Activated CD4-positive, alpha-beta memory T cell treated with anti-CD3 and anti-CD28 coated beads, Interleukin-2, amount 10 ng/mL, durations not matched to agents 7 days and 5 days (primary cell): ENCODE measurements around the gene IL9. TPM values are rescaled to one million over a fixed set of nuclear protein-coding genes. Genes with fewer than 3 reads are reported as not detected.
"Not testable (repeated sequence)": the region's sequence is repeated elsewhere in the genome, so short reads cannot be mapped to it uniquely, and the experiment has no call there.

Experiments
- CTCF ChIA-PET: fragments of 350-600 bp; sonication (Branson Sonifier 250); formaldehyde crosslinking; loops from one replicate; lab custom pipeline; 2021; ENCODE audit warnings: antibody characterized with exemption, inconsistent platforms; lab: Charles Lee
- POLR2A ChIA-PET: fragments of 350-600 bp; sonication (Branson Sonifier 250); formaldehyde crosslinking; loops from one replicate; lab custom pipeline; 2021; ENCODE audit warnings: antibody characterized with exemption; lab: Charles Lee
- DNase-seq: peaks from one replicate; pipeline ENCODE4 v3.0.0-alpha.2; 2020
- H3K27ac Mint-ChIP-seq: one replicate; pipeline ENCODE4 v1.8.0; 2021; ENCODE audit warnings: mild to moderate bottlenecking, mixed read lengths
- H3K27me3 Mint-ChIP-seq: one replicate; pipeline ENCODE4 v1.8.0; 2021; ENCODE audit warnings: mixed read lengths
- H3K36me3 Mint-ChIP-seq: one replicate; pipeline ENCODE4 v1.8.0; 2021; ENCODE audit warnings: low read depth, mixed read lengths
- H3K4me1 Mint-ChIP-seq: one replicate; pipeline ENCODE4 v1.8.0; 2021; ENCODE audit warnings: mixed read lengths
- H3K4me3 Mint-ChIP-seq: one replicate; pipeline ENCODE4 v1.8.0; 2021; ENCODE audit warnings: mild to moderate bottlenecking, mixed read lengths
- H3K9me3 Mint-ChIP-seq: one replicate; pipeline ENCODE4 v1.8.0; 2021; ENCODE audit warnings: mixed read lengths
- total RNA-seq, 2 experiments: library from RNA; stranded (reverse); gene quantifications; one replicate each; pipeline ENCODE4 v1.2.3, GENCODE V29; 2021

The IL9 gene
- total RNA-seq, 2 experiments from 2014 or later = not detected

DNA sequence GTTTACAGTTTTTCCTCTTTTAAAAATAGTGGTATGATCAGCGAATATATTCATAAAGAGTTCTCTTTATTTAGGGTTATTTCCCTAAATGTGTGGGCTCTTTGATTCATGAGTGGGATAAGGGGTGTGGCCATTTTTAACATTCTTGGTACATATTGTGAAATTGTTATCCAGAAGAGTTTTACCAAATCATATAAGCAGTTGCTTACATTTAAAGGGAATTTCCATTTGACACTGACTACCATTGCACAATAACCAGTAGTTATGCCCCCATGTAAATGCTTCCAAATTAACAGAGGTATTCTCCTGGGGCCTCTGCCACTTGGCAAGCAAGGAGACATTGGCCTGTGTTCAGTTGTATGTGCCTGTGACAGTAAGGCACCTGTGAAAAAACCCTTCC lies 34.0 kb downstream of the IL9 start:
- DNase-seq = no peak
- ChIA-PET CTCF (no interaction called here), POLR2A (no interaction called here)
- no peak overlapping the region for H3K4me3 Mint-ChIP-seq
- no peak overlapping the region for H3K27ac Mint-ChIP-seq
- H3K9me3 Mint-ChIP-seq = no peaks in the 10 kb centered on the region
- H3K4me1 Mint-ChIP-seq = no peaks in the 10 kb centered on the region
- no peaks in the 10 kb centered on the region for H3K36me3 Mint-ChIP-seq
- no peaks in the 10 kb centered on the region for H3K27me3 Mint-ChIP-seq

DNA sequence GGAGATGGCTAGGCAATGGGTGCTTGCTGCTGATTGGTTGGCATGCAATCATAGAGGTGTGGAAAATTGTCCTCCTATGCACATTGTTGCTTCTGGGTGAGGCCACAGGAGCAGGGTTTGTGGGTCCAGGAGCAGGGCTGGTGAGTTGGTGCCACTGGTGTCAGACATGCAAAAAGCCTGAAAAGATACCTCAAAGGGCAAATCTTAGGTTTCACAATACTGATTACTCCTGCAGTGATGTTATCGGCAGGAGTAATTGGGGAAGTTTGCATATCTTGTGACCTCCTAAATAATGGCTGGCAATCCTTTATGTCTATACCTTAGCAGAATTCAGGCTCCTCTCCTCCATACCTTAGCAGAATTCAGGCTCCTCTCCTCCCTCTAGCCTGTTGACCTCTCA lies 36.0 kb downstream of the IL9 start:
- Mint-ChIP-seq H3K4me1 (no peaks in the 10 kb centered on the region), H3K27me3 (peaks cover 5% of the 10 kb centered on the region), H3K27ac (no peak overlapping the region), H3K4me3 (no peak overlapping the region), H3K9me3 (no peaks in the 10 kb centered on the region), H3K36me3 (no peaks in the 10 kb centered on the region)
- ChIA-PET POLR2A (no interaction called here), CTCF (no interaction called here)
- no peak for DNase-seq

GRCh38 chr5:135859186-135859585 lies 36.5 kb downstream of the IL9 start:
- H3K27me3 Mint-ChIP-seq, CTCF ChIA-PET, DNase-seq, POLR2A ChIA-PET, H3K4me3 Mint-ChIP-seq, H3K27ac Mint-ChIP-seq, H3K4me1 Mint-ChIP-seq, H3K9me3 Mint-ChIP-seq, H3K36me3 Mint-ChIP-seq: not testable (repeated sequence)

GRCh38 chr5:135857630-135858311 lies 37.9 kb downstream of the IL9 start:
- H3K9me3 Mint-ChIP-seq = no peaks in the 10 kb centered on the region
- CTCF ChIA-PET = no interaction called here
- peaks cover 6% of the 10 kb centered on the region for H3K27me3 Mint-ChIP-seq
- POLR2A ChIA-PET = no interaction called here
- DNase-seq = no peak
- no peak overlapping the region for H3K4me3 Mint-ChIP-seq
- no peaks in the 10 kb centered on the region for H3K4me1 Mint-ChIP-seq
- no peaks in the 10 kb centered on the region for H3K36me3 Mint-ChIP-seq
- no peak overlapping the region for H3K27ac Mint-ChIP-seq

DNA sequence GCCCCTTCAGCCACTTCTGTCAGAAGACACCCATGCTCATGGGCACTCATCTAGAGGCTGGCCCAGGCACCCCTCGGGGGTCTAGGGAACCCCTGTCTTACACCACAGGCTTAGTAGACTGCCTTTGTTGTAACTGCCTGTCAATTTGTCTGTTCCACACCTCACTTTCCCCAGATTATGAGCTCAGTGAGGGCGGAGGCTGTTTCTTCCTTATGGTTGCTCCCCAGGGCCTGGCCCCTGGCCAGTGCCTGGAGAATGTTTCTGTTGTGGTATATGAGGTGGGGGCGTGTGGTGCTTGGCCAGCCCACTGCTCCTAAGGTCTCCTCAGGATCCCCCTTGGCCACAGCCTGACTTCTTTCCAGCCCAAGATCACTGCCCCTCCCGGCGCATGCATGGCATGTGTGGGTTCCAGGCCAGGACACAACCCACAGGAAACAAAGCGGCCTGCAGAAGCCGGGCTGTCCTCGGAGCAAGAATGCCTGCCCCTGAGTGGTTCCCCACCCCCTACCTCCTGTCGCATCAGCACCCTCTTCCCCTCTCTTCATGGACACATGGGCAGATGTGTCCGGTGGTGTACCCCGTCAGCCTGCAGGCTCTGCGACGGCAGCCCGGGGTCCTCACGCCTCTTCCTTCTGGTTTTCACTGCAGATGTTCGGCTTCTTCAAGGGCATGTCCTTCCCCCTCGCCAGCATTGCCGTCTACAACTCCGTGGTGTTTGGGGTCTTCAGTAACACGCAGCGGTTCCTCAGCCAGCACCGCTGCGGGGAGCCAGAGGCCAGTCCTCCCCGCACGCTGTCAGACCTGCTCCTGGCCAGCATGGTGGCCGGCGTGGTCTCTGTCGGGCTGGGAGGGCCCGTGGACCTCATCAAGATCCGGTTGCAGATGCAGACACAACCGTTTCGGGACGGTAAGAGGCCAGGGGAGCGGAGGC lies 43.5 kb downstream of the IL9 start:
- Mint-ChIP-seq H3K4me3 (no peak overlapping the region), H3K27me3 (peaks cover 6% of the 10 kb centered on the region), H3K36me3 (no peaks in the 10 kb centered on the region), H3K9me3 (no peaks in the 10 kb centered on the region), H3K4me1 (no peaks in the 10 kb centered on the region), H3K27ac (no peak overlapping the region)
- ChIA-PET CTCF (no interaction called here), POLR2A (no interaction called here)
- no peak for DNase-seq

GRCh38 chr5:135851186-135851914 lies 44.3 kb downstream of the IL9 start:
- peaks cover 6% of the 10 kb centered on the region for H3K27me3 Mint-ChIP-seq
- no peaks in the 10 kb centered on the region for H3K4me1 Mint-ChIP-seq
- H3K27ac Mint-ChIP-seq = no peak overlapping the region
- no peaks in the 10 kb centered on the region for H3K9me3 Mint-ChIP-seq
- POLR2A ChIA-PET = no interaction called here
- no peak overlapping the region for H3K4me3 Mint-ChIP-seq
- CTCF ChIA-PET = no interaction called here
- DNase-seq = no peak
- H3K36me3 Mint-ChIP-seq = no peaks in the 10 kb centered on the region

DNA sequence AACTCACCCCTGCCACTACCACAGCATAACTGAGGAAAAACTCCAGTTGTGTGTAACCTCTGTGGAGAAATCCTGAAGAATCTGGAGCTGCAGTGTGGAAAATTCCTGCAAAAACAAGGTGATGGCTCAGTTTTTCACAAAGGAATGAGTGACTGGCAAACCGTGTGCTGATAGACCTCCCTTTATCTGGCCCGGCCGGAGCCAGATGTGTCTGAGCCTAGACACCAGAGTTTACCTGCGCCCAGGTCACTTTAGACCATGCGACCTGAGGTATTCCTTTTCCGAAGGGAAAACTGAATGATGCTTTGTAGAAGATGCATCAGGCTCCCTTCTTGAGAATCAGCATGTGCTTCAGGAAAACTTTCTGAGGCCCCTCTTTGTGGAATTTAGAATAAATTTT lies 45.0 kb downstream of the IL9 start:
- Mint-ChIP-seq H3K4me3 (no peak overlapping the region), H3K4me1 (no peaks in the 10 kb centered on the region), H3K9me3 (no peaks in the 10 kb centered on the region), H3K36me3 (no peaks in the 10 kb centered on the region), H3K27ac (no peak overlapping the region), H3K27me3 (peaks cover 6% of the 10 kb centered on the region)
- DNase-seq = no peak
- ChIA-PET POLR2A (no interaction called here), CTCF (no interaction called here)

DNA sequence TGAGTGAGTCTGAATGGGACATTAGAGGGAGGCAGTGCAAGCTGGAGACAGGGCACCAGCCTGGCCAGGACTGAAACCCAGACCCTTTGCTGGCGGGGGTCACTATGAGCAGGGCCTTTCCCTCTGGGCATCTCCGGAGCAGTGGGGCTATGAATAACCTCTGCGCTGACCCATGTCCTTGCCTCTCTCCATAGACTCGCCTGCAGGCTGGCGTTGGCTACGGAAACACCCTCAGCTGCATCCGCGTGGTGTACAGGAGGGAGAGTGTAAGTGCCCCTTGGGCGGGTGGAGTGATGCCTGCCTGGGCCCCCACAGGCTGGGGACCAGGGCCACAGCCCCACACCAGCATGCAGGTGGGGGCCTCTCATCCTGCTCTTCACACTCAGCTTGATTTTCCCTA lies 45.4 kb downstream of the IL9 start:
- ChIA-PET POLR2A (interaction anchor here (0.6 kb wide), 1 partner anchor 229 kb away, joined by 3 read pairs; no protein-coding TSS in a partner anchor), CTCF (no interaction called here)
- H3K27ac Mint-ChIP-seq = no peak overlapping the region
- no peaks in the 10 kb centered on the region for H3K9me3 Mint-ChIP-seq
- no peak overlapping the region for H3K4me3 Mint-ChIP-seq
- H3K36me3 Mint-ChIP-seq = no peaks in the 10 kb centered on the region
- H3K4me1 Mint-ChIP-seq = no peaks in the 10 kb centered on the region
- DNase-seq = no peak
- peaks cover 6% of the 10 kb centered on the region for H3K27me3 Mint-ChIP-seq

GRCh38 chr5:135847976-135848375 lies 47.7 kb downstream of the IL9 start:
- H3K9me3 Mint-ChIP-seq = no peaks in the 10 kb centered on the region
- no peaks in the 10 kb centered on the region for H3K36me3 Mint-ChIP-seq
- DNase-seq = no peak
- H3K27me3 Mint-ChIP-seq = no peaks in the 10 kb centered on the region
- no peak overlapping the region for H3K4me3 Mint-ChIP-seq
- CTCF ChIA-PET = no interaction called here
- H3K4me1 Mint-ChIP-seq = no peaks in the 10 kb centered on the region
- POLR2A ChIA-PET = no interaction called here
- H3K27ac Mint-ChIP-seq = no peak overlapping the region

GRCh38 chr5:135846311-135846710 lies 49.3 kb downstream of the IL9 start:
- H3K4me3 Mint-ChIP-seq = no peak overlapping the region
- DNase-seq = no peak
- H3K27me3 Mint-ChIP-seq = peaks cover 4% of the 10 kb centered on the region
- H3K36me3 Mint-ChIP-seq = no peaks in the 10 kb centered on the region
- no peak overlapping the region for H3K27ac Mint-ChIP-seq
- no peaks in the 10 kb centered on the region for H3K4me1 Mint-ChIP-seq
- ChIA-PET POLR2A (no interaction called here), CTCF (no interaction called here)
- no peaks in the 10 kb centered on the region for H3K9me3 Mint-ChIP-seq

DNA sequence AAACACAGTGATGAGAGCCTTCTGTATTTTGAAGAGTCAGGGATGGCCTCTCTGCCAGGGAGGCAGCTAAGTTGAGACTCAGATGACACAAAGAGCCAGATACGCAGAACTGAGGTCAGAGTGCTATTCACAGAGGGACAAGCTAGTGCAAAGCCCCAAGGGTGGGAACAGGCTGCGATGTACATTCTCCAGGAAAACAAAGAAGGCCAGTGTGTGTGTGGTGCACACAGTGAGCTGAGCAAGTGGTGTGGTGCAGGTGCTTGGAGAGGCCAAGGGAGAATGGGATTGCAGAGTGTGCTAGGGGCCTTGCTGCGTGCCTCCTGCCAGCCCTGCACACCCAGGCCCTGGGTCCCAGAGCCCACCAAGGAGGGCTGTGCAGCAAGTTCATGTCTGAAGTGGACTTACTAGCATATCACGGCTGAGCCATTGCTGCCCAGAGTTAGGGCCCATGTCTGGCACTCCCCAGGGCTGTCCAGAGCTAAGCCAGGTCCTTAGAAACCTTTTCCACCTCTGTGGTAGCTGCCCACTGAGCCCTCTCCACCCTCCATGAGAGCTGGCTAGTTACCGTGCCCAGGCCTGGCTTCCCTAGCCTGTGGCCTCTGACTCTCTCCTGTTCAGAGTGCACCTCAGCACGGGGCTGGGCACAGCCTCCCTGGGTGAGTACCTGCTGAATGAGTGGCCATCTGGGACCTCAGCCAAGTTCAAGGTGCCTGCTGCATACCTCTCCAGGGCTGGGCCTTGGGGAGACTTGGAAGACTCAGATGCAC lies 51.9 kb downstream of the IL9 start:
- Mint-ChIP-seq H3K4me3 (no peak overlapping the region), H3K27ac (no peak overlapping the region), H3K36me3 (no peaks in the 10 kb centered on the region), H3K27me3 (peaks cover 12% of the 10 kb centered on the region), H3K9me3 (no peaks in the 10 kb centered on the region), H3K4me1 (no peaks in the 10 kb centered on the region)
- ChIA-PET CTCF (interaction anchor here (1.0 kb wide), 1 partner anchor 13 kb away, joined by 3 read pairs; no protein-coding TSS in a partner anchor), POLR2A (no interaction called here)
- DNase-seq = no peak

- no peaks in the 10 kb centered on the region for H3K36me3 Mint-ChIP-seq
- H3K4me3 Mint-ChIP-seq = no peak overlapping the region
- no peak overlapping the region for H3K27ac Mint-ChIP-seq
- H3K9me3 Mint-ChIP-seq = peaks cover 4% of the 10 kb centered on the region
- peaks cover 16% of the 10 kb centered on the region for H3K27me3 Mint-ChIP-seq
- no peaks in the 10 kb centered on the region for H3K4me1 Mint-ChIP-seq
- POLR2A ChIA-PET = no interaction called here
- DNase-seq = no peak
- CTCF ChIA-PET = no interaction called here
These were observed 52.9 kb downstream of the IL9 start for GRCh38 chr5:135842737-135843136.
